CD14-positive monocyte (primary cell): ENCODE data around the gene COA6. TPM values are rescaled to one million over a fixed set of nuclear protein-coding genes. Genes with fewer than 3 reads are reported as not detected.

Source experiments
- DNase-seq, 3 donors: peaks; one replicate each; pipeline ENCODE4 v3.0.0-alpha.2; 2011 to 2022
- H2AFZ ChIP-seq: 2 replicates; pipeline ENCODE4 v1.6.0; 2012; ENCODE audit warnings: mild to moderate bottlenecking, low read depth, low read length, inconsistent platforms; ENCODE audit not compliant: insufficient read depth, poor library complexity, severe bottlenecking
- H3K27ac ChIP-seq, 2 donors: 1 replicate in 1 of 2; 2 replicates in 1 of 2; pipeline ENCODE4 v1.5.1; 2012 to 2013; ENCODE audit warnings: low read length in 2 of 2, control low read depth in 1 of 2, inconsistent platforms in 1 of 2, low read depth in 1 of 2, mild to moderate bottlenecking in 1 of 2
- H3K27me3 ChIP-seq, 2 donors: one replicate each; pipeline versions ENCODE4 v1.6.0 to v1.6.1; 2011 to 2013; ENCODE audit warnings: low read length in 2 of 2; ENCODE audit not compliant: control insufficient read depth in 2 of 2, insufficient read depth in 2 of 2
- H3K36me3 ChIP-seq, 2 donors: replicated peaks in 1 of 2; 1 replicate in 1 of 2; 2 replicates in 1 of 2; pipeline versions ENCODE4 v1.5.1 to v1.6.1; 2012 to 2013; ENCODE audit warnings: low read length in 2 of 2, control low read depth in 1 of 2, inconsistent platforms in 1 of 2, mild to moderate bottlenecking in 1 of 2; ENCODE audit not compliant: insufficient read depth in 2 of 2, control insufficient read depth in 1 of 2
- H3K4me1 ChIP-seq, 2 donors: 1 replicate in 1 of 2; 2 replicates in 1 of 2; pipeline versions ENCODE4 v1.5.1 to v1.6.1; 2012 to 2013; ENCODE audit warnings: low read length in 2 of 2, control low read depth in 1 of 2, inconsistent platforms in 1 of 2, mild to moderate bottlenecking in 1 of 2, moderate library complexity in 1 of 2; ENCODE audit not compliant: insufficient read depth in 2 of 2, control insufficient read depth in 1 of 2
- H3K4me2 ChIP-seq: replicated peaks from 2 replicates; pipeline ENCODE3; 2012; ENCODE audit warnings: low read length, moderate library complexity, mild to moderate bottlenecking; ENCODE audit not compliant: poor library complexity, severe bottlenecking; ENCODE audit errors: extremely low read depth
- H3K4me3 ChIP-seq, 3 experiments: fragments of 200-600 bp in 1 of 3; sonication (generic) in 1 of 3; replicated peaks in 1 of 3; 1 replicate in 2 of 3; 2 replicates in 1 of 3; pipeline ENCODE4 v1.5.1; 2011 to 2013; ENCODE audit warnings: low read length in 3 of 3, mild to moderate bottlenecking in 3 of 3, control low read depth in 2 of 3, low read depth in 2 of 3, inconsistent platforms in 1 of 3, moderate library complexity in 1 of 3
- H3K79me2 ChIP-seq: 2 replicates; pipeline ENCODE4 v1.6.0; 2012; ENCODE audit warnings: mild to moderate bottlenecking, control low read depth, inconsistent platforms, low read length, moderate library complexity; ENCODE audit not compliant: insufficient read depth
- H3K9ac ChIP-seq: 2 replicates; pipeline ENCODE4 v1.6.0; 2017; ENCODE audit warnings: low read length, mild to moderate bottlenecking; ENCODE audit not compliant: insufficient read depth, poor library complexity, severe bottlenecking
- H3K9me3 ChIP-seq, 2 donors: replicated peaks in 1 of 2; 1 replicate in 1 of 2; 2 replicates in 1 of 2; pipeline versions ENCODE4 v1.5.1 to v1.6.1; 2012 to 2013; ENCODE audit warnings: low read length in 2 of 2, control low read depth in 1 of 2; ENCODE audit not compliant: control insufficient read depth in 1 of 2, insufficient read depth in 1 of 2
- H4K20me1 ChIP-seq: 2 replicates; pipeline ENCODE4 v1.6.0; 2012; ENCODE audit warnings: mild to moderate bottlenecking, low read length, control low read depth, moderate library complexity; ENCODE audit not compliant: insufficient read depth
- H3K27ac Mint-ChIP-seq, 7 donors: one replicate each; pipeline ENCODE4 v1.8.0; 2020; ENCODE audit warnings: mild to moderate bottlenecking in 7 of 7, mixed read lengths in 7 of 7, moderate library complexity in 6 of 7, inconsistent platforms in 2 of 7
- H3K27me3 Mint-ChIP-seq, 3 donors: one replicate each; pipeline ENCODE4 v1.8.0; 2021 to 2022; ENCODE audit warnings: low read depth in 3 of 3, mild to moderate bottlenecking in 3 of 3, mixed read lengths in 3 of 3, moderate library complexity in 3 of 3, inconsistent platforms in 1 of 3
- H3K36me3 Mint-ChIP-seq, 2 donors: one replicate each; pipeline ENCODE4 v1.8.0; 2020; ENCODE audit warnings: mixed read lengths in 2 of 2, inconsistent platforms in 1 of 2, mild to moderate bottlenecking in 1 of 2
- H3K4me1 Mint-ChIP-seq: one replicate; pipeline ENCODE4 v1.8.0; 2020; ENCODE audit warnings: mild to moderate bottlenecking, mixed read lengths
- H3K4me3 Mint-ChIP-seq, 2 donors: one replicate each; pipeline ENCODE4 v1.8.0; 2020; ENCODE audit warnings: mild to moderate bottlenecking in 2 of 2, mixed read lengths in 2 of 2, moderate library complexity in 1 of 2
- H3K9me3 Mint-ChIP-seq, 7 donors: one replicate each; pipeline ENCODE4 v1.8.0; 2020 to 2022; ENCODE audit warnings: mixed read lengths in 7 of 7, mild to moderate bottlenecking in 6 of 7, moderate library complexity in 6 of 7, inconsistent platforms in 2 of 7
- CTCF ChIP-seq: fragments of 200-600 bp; IDR thresholded peaks from one replicate; pipeline ENCODE4 v1.8.0; 2022; ENCODE audit warnings: antibody characterized with exemption, mild to moderate bottlenecking
- WGBS: methylation state at CpG from one replicate; pipeline ENCODE4 v1.1.5; 2013; ENCODE audit warnings: missing lambda C conversion rate; ENCODE audit not compliant: insufficient coverage; 5-methylcytosine and 5-hydroxymethylcytosine counted together
- intact Hi-C, 2 donors: fragments of 100-400 bp; cut with micrococcal nuclease; formaldehyde crosslinking; loops; one replicate each; pipeline versions ENCODE4 v1.15.0 to v1.15.1; 2023
- polyA plus RNA-seq, 3 donors: library from polyadenylated mRNA; depleted of rRNA in 1 of 3; unstranded in 2 of 3; stranded (reverse) in 1 of 3; fragments of 300-500 nt in 2 of 3; fragments of >200 nt in 1 of 3; fragmentation: Illumina TruSeq in 2 of 3; gene quantifications; 1 replicate in 2 of 3; 2 replicates in 1 of 3; pipeline ENCODE4 v1.2.3, GENCODE V29; 2012 to 2021

The COA6 gene
- polyA plus RNA-seq, 3 donors = 7.2 to 55.5 (median 46.3) TPM

GRCh38 chr1:234400773-234401172 lies 27.5 kb downstream of the COA6 start:
- H2AFZ ChIP-seq = peak overlapping the region; percentile 18

GRCh38 chr1:234401658-234402057 lies 28.4 kb downstream of the COA6 start:
- Mint-ChIP-seq H3K4me3 (peak overlapping the region in 1 of 2 donors; percentile 11), H3K27ac (peak overlapping the region in 4 of 7 donors; percentile 24 to 83 (median 65)), H3K9me3 (no peaks in the 10 kb centered on the region), H3K36me3 (peaks cover 7 to 18% of the 10 kb centered on the region in 2 donors), H3K4me1 (peaks cover 29% of the 10 kb centered on the region), H3K27me3 (no peaks in the 10 kb centered on the region)
- Histone ChIP-seq H3K4me2 (no peak overlapping the region), H4K20me1 (no peaks in the 10 kb centered on the region), H3K27ac (peak overlapping the region in 1 of 2 donors; percentile 61), H3K79me2 (no peaks in the 10 kb centered on the region), H2AFZ (peak overlapping the region; percentile 18), H3K9ac (no peak overlapping the region), H3K27me3 (no peaks in the 10 kb centered on the region), H3K36me3 (peaks cover 10 to 14% of the 10 kb centered on the region in 2 donors), H3K4me3 (no peak overlapping the region), H3K9me3 (no peaks in the 10 kb centered on the region), H3K4me1 (peaks cover 22 to 32% of the 10 kb centered on the region in 2 donors)
- WGBS = 100% methylated on average over 2 of the region's 3 CpGs
- no peak for DNase-seq
- intact Hi-C loops = loop anchor here in 1 of 2 donors (10.0 kb wide), 1 partner anchor 77 kb away; no protein-coding TSS in a partner anchor
- TF ChIP-seq CTCF = no peak

More at GRCh38 chr1:234400773-234401172, 27.5 kb downstream of the COA6 start:
- Histone ChIP-seq H4K20me1 (no peaks in the 10 kb centered on the region), H3K4me1 (peaks cover 31 to 40% of the 10 kb centered on the region in 2 donors), H3K27me3 (no peaks in the 10 kb centered on the region), H3K4me2 (peak overlapping the region; percentile 51), H3K36me3 (peaks cover 7 to 11% of the 10 kb centered on the region in 2 donors), H3K79me2 (no peaks in the 10 kb centered on the region), H3K27ac (peak overlapping the region in 1 of 2 donors; percentile 61), H3K9ac (no peak overlapping the region), H3K9me3 (no peaks in the 10 kb centered on the region), H3K4me3 (peak overlapping the region in 1 of 3 experiments; percentile 54)
- TF ChIP-seq CTCF = no peak
- intact Hi-C loops = loop anchor here in 1 of 2 donors (10.0 kb wide), 1 partner anchor 76 kb away; no protein-coding TSS in a partner anchor
- peak overlapping the region; percentile 54 to 85 (median 79) for H3K27ac Mint-ChIP-seq
- peak in 2 of 3 donors; percentile 8 to 27 for DNase-seq
- H3K9me3 Mint-ChIP-seq = no peaks in the 10 kb centered on the region
- peaks cover 7 to 13% of the 10 kb centered on the region in 2 donors for H3K36me3 Mint-ChIP-seq
- H3K4me1 Mint-ChIP-seq = peaks cover 36% of the 10 kb centered on the region
- peak overlapping the region; percentile 13 to 65 for H3K4me3 Mint-ChIP-seq
- no peaks in the 10 kb centered on the region for H3K27me3 Mint-ChIP-seq
